Measurements from ENCODE around the gene TPRG1.
"Not testable (repeated sequence)": the region's sequence is repeated elsewhere in the genome, so short reads cannot be mapped to it uniquely, and the experiment has no call there.

The TPRG1 gene

GRCh38 chr3:189320511-189320910, 148.7 kb downstream of the TPRG1 start:
- no peak for DNase-seq

DNA sequence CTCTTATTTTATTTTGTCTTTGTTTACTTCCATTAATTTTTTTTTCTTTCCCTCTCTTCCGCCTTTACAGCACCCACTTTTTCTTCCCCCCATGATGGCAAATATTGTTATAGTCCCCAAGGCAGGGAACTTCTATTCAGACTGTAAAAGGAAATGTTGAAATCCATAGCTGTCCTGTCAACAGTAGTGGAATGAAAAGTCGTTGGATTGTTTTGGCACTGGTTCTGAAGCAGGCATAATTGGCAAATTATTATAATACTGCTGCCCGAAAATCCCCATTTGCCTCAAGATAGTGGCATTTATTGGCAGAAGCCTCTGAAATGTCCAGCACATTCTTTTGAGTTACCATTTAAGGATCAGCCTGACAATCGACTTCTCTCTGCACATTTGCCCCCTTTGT, 150.6 kb downstream of the TPRG1 start:
- DNase-seq: no peak

DNA sequence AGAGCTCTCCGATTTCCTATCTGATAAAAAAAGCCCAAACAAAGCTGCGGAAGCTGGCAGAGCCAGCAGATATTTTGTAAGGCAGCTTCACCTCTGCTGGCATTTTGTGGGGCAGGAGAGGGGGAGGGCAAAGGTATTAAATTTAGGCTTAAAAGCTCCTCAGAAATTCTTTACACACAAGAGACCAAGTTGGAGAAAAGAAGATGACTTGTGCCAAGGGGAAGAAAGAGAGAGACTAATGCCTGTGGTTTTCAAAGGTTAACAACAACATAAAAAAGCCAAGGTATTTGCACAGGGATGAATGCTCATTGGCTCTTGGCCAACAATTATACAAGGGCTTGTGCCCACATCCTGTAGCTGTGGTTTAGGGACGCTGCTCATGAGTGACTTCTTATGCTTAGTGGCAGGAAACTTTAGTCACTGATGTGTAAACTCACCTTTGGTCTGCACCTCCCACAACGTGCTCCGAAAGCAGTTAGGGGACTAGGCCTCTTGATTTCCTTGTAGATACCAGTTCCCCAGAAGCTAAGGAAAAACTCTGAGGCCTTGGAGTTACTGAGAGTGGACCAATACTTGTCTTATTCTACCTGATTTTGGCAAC, 152.9 kb downstream of the TPRG1 start:
- peak; percentile 82 for DNase-seq

GRCh38 chr3:189325454-189325853, 153.7 kb downstream of the TPRG1 start:
- no peak for DNase-seq

DNA sequence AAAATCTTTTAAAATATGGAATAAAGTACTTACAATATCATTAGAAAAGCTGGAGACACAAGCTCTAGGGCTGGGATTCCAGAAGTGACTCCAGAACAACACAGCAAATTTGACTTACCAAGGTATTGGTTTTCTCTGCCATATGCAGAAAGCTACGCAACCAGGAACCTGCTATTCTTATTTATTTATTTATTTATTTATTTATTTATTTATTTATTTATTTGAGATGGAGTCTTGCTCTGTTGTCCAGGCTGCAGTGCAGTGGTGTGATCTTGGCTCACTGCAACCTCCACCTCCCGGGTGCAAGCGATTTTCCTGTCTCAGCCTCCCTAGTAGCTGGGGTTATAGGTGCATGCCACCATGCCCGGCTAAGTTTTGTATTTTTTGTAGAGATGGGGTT, 157.9 kb downstream of the TPRG1 start:
- DNase-seq: not testable (repeated sequence)

DNA sequence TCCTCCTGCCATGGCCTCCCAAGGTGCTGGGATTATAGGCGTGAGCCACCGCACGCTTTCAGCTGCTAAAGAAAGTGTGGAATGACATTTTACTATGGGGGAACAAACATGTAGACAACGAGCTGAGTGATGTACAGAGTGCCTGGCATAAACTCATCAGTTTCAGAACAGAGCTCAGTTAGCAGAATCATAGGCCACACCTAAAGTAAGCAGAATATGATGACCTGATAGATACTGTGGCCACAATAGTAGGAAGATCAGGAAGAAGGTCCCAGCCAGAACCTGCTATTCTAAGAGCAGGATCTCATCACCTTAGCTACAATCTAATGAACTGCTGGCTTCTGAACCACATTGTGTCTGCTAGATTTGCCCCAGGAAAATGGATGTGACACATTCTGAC, 158.3 kb downstream of the TPRG1 start:
- no peak for DNase-seq

- DNase-seq: no peak
These were observed 159.2 kb downstream of the TPRG1 start for GRCh38 chr3:189331002-189331418.

DNA sequence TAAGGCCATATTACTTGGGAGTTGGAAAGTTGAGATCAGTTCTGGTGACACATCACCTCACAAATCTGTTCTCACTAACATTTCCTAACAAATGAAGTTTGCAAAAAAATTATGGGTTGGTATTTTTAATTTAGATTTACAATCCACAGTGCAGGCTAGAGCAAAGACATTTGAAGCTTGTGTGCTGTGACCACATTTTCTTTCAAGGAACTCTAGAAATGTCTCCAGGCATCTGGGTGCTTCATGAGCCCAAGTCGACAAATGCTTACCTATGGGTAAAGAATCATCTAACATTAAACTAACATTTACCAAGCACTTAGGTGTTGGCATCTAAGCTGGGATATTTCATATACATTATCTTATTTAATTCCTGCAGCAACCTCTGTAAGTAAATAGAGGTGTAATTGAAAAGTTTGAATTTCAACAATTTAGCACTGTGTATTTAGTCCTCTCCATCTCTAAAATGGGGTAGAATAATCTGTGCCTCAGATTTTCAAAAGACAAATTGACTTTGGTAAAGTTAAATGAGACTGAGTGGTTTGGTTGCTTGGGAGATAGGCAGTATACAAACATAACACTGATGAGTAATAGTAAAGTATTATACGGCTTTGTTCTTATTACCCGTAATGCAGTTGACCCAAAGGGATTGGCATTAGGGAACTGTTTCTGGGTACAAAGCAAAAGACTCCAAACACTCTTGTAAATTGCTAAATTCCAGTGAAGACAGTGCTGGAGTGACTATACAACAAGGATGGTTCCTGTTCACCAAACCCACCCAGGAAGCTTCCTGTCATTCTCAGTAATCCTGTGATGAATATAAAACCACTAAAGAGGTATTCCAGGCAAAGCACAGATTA, 162.5 kb downstream of the TPRG1 start:
- no peak for DNase-seq

- no peak for DNase-seq
These were observed 165.9 kb downstream of the TPRG1 start for GRCh38 chr3:189337673-189338091.

DNA sequence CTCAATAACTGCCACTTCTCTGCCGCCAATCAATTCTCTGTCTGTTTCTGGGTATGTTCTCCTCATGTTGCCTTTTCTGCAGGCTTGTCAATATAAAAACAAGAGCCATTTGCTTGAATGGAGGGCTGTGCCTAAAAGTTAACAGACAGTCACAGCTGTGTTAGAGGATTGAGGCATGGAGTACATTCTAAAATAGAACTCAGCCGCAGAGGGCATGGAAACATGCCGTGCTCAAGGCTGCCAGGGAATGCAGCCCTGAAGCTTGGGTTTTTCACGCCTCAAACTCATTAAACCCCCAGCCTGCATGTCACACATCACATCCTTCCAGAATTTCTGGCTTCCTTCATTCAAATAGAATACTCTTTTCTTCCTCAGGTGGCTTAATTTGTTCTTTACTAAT, 166.6 kb downstream of the TPRG1 start:
- DNase-seq: no peak

DNA sequence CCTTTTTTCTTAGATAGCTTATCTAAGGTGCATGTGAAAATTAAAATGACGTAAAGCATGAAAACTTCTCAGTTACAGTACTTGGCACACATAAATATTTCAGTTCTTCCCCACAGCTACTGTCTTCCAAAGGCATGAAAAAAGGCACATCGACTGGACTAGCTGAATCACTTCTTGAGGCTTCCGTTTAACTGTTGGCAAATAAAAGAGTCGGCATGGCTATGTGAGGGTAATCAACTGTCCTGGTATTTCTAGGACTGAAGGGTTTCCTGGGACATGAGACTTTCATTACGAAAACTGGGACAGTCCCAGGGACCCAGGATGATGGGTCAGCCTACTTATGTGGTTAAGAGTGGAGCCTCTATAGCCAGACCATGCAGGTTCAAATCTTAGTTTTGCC, 168.2 kb downstream of the TPRG1 start:
- no peak for DNase-seq

DNA sequence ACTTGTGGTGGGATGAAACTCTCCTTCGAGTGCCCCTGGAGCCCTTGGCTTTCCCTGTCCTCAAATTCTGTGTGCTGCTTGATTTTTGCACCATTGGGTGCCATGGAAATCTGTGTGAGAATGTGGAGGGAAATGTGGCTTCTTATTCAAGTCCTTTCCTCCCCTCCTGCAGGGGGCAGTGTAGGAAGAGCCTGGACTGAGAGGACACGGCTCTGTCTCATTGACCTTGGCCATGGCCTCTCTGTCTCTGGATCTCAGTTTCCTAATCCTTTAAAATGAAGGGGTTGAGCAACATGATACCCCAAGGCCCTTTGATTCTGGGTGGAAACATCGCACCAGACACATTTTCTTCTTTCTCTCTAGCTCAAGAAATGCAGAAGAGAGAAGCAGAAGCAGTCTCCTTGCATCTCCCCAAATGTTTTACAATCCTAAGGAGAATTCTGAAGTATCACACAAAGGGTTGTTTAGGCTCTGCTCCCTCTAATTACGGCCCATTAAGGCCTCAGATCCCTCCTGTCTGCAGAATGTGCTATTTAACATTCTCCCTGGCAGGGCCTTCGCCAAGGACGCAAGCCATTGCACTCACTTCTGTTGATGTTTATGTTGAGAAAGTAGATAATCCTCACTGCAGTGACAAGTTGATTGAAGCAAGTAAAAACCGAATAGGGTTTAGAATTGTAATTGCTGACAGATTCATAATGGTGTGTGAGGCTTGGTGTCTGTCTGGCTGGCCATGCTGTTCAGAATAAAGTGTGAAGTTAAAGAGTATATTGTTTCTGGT, 169.1 kb downstream of the TPRG1 start:
- no peak for DNase-seq

GRCh38 chr3:189342811-189343210, 171.0 kb downstream of the TPRG1 start:
- DNase-seq: no peak

GRCh38 chr3:189344996-189345395, 173.2 kb downstream of the TPRG1 start:
- DNase-seq: no peak

DNA sequence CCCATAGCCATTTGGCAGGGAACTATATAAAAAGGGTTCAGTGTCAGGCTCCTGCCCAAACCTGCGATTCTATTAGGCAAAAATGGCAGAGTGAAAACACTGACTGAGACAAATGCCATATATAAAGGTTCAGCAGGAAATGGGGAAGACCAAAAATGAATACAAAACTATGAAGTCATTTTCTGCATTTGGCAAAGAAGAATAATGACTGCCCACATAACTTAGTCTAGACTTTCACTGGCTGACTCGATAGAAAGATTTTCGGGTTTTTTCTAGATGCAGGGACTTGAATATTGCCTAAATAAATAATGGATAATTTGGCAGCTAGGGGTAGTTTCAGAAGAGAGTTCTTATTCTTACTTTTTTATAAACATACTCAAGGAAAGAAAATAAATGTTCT, 178.0 kb downstream of the TPRG1 start:
- no peak for DNase-seq

DNA sequence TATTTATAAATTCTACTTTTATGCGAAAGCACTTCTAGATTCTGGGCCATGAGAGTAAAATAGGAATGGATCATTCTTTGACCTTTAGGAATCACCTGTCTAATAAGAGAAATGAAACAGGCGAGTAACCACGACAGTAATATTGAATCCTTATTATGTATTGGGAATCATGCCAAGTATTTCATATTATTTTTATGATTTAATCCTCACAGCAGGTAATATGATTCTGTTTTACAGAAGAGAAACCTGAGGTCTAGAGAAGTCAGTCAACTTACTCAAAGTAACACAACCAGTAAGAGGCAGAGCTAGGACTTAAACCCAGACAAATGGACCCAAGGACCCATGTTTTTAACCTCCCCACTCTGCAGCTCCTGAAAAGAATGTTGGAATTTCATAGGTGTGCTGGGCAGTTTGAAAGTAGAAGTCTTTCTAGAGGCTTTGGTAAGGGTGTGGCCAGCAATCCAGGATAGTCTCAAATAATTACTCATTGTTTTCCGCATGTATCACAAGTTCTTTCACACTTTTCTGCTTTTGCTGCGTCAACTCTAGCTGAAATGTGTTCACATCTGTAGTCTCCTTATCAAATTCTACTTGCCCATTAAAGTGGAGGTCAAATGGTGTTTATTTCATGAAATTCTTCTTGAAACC, 181.7 kb downstream of the TPRG1 start:
- DNase-seq: no peak

- no peak for DNase-seq
These were observed 182.5 kb downstream of the TPRG1 start for GRCh38 chr3:189353988-189354889.

GRCh38 chr3:189355115-189355480, 183.3 kb downstream of the TPRG1 start:
- no peak for DNase-seq

DNA sequence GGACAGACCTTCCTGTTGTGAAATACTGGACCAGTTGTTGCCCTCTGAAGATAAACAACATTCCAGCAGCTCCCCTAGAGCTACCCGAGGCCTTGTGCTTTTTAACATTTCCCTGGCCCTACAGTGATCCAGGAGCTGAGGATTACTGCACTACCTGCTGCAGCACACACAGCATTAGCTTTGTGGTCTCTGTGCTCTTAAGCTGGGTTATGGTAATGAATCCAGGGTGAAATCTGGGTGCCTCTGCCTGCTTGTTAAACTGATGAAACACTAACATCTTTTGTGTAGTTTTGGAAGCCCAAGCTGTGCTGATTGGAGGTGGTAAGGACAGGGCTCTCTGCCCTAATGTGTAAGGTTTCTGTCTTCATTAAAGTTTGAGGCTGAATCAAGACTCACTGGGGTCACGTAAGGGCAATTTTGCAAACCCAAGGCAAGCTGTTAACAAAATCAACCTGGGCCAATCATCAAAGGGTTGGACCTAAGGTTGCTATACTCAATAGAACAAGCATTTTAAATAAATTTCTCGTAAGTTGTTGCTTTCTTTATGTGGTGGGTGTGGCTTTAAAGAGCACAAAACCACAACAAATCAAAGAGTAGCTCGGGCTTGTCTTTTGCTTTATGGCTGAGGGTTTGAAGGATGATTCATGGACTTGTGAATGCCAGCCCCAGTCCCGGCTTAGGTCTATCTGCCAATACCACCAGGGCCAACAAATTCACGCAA, 183.9 kb downstream of the TPRG1 start:
- DNase-seq: no peak

GRCh38 chr3:189360291-189360690, 188.5 kb downstream of the TPRG1 start:
- DNase-seq: no peak

DNA sequence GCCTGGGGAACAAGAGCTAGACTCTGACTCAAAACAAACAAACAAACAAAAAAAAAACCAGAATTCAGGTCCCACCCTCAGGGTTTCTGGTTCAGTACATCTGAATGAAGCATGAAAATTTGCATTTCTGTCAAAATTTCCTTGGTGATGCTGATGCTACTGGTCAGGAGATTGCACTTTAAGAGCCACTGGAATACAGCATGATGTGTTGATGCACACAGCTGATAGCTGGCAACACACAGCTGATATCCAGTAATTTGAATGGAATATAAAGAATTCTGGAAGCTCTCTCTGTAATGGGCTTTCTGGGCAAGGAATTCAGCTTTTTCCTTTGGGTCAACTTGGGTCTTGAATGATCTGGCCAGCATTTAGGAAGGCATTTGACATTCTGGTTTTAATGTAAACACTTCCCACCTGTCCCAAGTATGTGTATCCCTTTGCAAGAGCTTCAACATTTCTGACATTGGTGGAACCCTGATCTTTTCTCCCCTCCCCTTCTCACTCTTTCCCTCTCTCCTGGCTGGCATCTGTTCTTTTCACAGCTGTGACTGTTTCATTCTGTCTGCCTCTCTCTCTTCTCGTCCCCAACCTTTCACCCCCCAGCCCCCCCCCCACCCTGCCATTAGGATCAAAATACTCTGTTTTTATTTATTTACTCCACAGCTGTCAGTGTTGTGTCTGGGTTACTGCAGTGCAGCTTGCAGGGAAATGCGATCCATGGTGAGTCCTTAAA, 189.5 kb downstream of the TPRG1 start:
- DNase-seq: no peak
